Neural crest cell (in vitro differentiated cells): ENCODE measurements around the gene WNT7A. TPM values are rescaled to one million over a fixed set of nuclear protein-coding genes. Genes with fewer than 3 reads are reported as not detected.

Source experiments
- DNase-seq: peaks from one replicate; pipeline ENCODE4 v3.0.0; 2021; ENCODE audit warnings: low read depth, mixed read lengths, low spot score
- H3K27ac Mint-ChIP-seq: one replicate; pipeline ENCODE4 v1.8.0; 2021; ENCODE audit warnings: mild to moderate bottlenecking, mixed read lengths; ENCODE audit not compliant: unreplicated experiment
- H3K27me3 Mint-ChIP-seq: 2 replicates; pipeline ENCODE4 v1.8.0; 2021; ENCODE audit warnings: low read depth, mild to moderate bottlenecking, mixed read lengths
- H3K36me3 Mint-ChIP-seq: 2 replicates; pipeline ENCODE4 v1.8.0; 2021; ENCODE audit warnings: low read depth, mild to moderate bottlenecking, mixed read lengths
- H3K4me1 Mint-ChIP-seq: 2 replicates; pipeline ENCODE4 v1.8.0; 2021; ENCODE audit warnings: mixed read lengths
- H3K4me3 Mint-ChIP-seq: one replicate; pipeline ENCODE4 v1.8.0; 2021; ENCODE audit warnings: mild to moderate bottlenecking, mixed read lengths
- H3K9me3 Mint-ChIP-seq: 2 replicates; pipeline ENCODE4 v1.8.0; 2021; ENCODE audit warnings: mixed read lengths
- total RNA-seq: library from RNA; stranded (reverse); gene quantifications from 2 replicates; pipeline ENCODE4 v1.2.1, GENCODE V29; 2021
- TF ChIP-seq, protein P1 (sequence below): fragments of 200-600 bp; sonication (generic); conservative IDR thresholded peaks from 2 replicates; pipeline ENCODE4 v1.5.0; 2021; ENCODE audit warnings: antibody characterized with exemption, mild to moderate bottlenecking

Gene WNT7A
- total RNA-seq, 1 donor from 2014 or later: 9.8 TPM

DNA sequence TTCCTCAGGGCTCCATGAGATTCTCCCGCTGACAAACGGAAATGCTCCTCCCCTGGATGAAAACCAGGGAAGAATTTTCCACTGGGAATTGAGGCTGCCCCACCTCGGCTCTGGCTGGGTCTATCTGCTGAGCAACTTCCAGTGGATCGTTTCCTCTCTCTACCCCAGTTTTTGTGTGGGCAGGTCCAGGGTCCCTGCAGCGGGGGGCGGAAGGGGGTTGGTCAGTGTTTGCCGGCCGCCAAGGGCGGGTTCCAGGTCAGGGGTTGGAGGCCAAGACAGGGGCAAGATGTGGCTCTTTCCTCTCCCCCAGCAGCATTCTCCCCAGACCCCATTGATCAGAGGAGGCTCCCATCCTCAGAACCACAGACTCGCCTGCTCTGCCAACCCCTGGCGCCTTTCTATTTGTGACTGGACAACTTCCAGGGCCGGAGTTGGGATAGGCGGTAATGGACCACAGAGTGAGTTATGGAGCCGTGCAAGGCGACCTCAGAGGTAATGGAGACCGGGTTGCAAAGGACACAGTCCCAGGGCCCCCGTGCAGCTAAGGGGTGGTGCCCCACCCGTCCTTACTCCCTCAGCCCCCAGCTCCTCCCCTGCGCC is 92.2 kb downstream of the WNT7A start:
- H3K4me1 Mint-ChIP-seq: peaks cover 83% of the 10 kb centered on the region
- H3K9me3 Mint-ChIP-seq: no peaks in the 10 kb centered on the region
- no peak for DNase-seq
- no peaks in the 10 kb centered on the region for H3K36me3 Mint-ChIP-seq
- TF ChIP-seq, protein P1, sequence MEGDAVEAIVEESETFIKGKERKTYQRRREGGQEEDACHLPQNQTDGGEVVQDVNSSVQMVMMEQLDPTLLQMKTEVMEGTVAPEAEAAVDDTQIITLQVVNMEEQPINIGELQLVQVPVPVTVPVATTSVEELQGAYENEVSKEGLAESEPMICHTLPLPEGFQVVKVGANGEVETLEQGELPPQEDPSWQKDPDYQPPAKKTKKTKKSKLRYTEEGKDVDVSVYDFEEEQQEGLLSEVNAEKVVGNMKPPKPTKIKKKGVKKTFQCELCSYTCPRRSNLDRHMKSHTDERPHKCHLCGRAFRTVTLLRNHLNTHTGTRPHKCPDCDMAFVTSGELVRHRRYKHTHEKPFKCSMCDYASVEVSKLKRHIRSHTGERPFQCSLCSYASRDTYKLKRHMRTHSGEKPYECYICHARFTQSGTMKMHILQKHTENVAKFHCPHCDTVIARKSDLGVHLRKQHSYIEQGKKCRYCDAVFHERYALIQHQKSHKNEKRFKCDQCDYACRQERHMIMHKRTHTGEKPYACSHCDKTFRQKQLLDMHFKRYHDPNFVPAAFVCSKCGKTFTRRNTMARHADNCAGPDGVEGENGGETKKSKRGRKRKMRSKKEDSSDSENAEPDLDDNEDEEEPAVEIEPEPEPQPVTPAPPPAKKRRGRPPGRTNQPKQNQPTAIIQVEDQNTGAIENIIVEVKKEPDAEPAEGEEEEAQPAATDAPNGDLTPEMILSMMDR: no peak
- peak overlapping the region; percentile 16 for H3K27ac Mint-ChIP-seq
- H3K27me3 Mint-ChIP-seq: no peaks in the 10 kb centered on the region
- no peak overlapping the region for H3K4me3 Mint-ChIP-seq

DNA sequence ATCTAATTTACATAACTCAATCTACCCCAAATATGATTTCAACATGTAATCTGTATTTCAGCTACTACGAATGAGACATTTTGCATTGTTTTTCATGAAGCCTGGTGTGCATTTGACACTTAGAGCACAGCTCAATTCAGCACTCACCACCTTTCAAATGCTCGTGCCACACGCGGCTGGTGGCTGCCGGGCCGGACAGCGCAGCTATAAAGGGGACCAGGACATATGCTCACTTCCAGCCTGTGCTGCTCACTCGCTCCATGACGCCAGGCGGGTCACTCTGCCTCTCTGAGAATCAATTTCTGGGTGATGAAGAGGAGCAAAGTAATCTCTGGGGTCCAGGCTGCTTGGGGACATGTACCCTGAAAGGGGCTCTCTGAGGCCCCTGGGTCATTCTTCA is 93.1 kb downstream of the WNT7A start:
- no peak for DNase-seq
- Mint-ChIP-seq H3K4me3 (no peak overlapping the region), H3K36me3 (no peaks in the 10 kb centered on the region), H3K27me3 (no peaks in the 10 kb centered on the region), H3K4me1 (peaks cover 88% of the 10 kb centered on the region), H3K27ac (peak overlapping the region; percentile 96), H3K9me3 (no peaks in the 10 kb centered on the region)
- TF ChIP-seq, protein P1: no peak

DNA sequence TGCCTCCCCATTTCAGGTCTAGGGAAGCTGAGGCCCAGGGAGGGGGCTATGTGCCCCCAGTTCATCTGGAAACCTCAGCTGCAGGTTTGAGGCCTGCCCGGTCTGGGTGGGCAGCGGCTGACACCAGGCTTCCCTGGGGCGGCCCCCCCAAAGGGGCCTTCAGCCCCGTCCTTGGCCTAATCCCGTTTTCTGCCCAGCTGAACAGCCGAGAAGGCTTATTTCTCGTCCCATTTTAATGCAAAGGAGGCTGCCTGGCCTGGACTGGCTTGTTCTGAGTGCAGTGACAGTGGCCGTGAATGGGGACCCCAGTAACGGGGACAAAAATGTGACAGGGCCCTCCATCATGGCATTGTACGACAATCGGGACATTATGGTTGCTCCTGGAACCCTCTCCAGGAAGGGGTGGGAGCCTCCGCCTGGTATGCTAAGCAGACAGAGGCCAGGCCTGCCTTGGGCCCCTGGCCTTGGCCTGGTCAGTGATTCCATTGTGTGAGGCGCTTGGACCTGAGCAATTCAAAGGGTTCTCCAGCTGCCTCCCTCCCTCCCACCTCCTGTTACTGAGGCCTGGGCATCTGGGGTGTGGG is 93.9 kb downstream of the WNT7A start:
- DNase-seq: peak; percentile 44
- peak overlapping the region; percentile 96 for H3K27ac Mint-ChIP-seq
- H3K9me3 Mint-ChIP-seq: no peaks in the 10 kb centered on the region
- H3K4me1 Mint-ChIP-seq: peaks cover 88% of the 10 kb centered on the region
- H3K4me3 Mint-ChIP-seq: peak overlapping the region; percentile 58
- no peaks in the 10 kb centered on the region for H3K36me3 Mint-ChIP-seq
- no peaks in the 10 kb centered on the region for H3K27me3 Mint-ChIP-seq
- TF ChIP-seq, protein P1: no peak

DNA sequence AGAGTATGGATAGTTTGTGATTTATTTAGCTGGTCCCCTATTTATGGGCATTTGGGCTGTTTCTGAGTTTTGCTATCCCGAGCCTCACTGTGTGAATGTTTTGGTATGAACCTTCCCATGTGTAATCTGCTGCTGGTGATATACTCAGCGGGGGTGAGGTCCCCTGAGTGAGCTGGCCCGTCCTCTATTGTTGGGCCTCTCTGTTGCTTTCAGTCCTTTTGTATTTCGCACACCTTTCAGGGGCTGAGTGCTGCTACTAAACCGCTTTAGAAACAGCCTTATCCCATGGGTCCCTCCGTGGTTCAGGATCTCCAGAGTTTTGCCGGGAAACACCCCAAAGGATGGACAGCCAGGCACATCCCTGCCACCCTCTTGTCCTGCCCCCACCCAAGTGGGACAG is 94.5 kb downstream of the WNT7A start:
- Mint-ChIP-seq H3K4me1 (peaks cover 87% of the 10 kb centered on the region), H3K4me3 (peak overlapping the region; percentile 32), H3K36me3 (no peaks in the 10 kb centered on the region), H3K9me3 (no peaks in the 10 kb centered on the region), H3K27me3 (no peaks in the 10 kb centered on the region), H3K27ac (peak overlapping the region; percentile 92)
- DNase-seq: no peak
- TF ChIP-seq, protein P1: no peak

DNA sequence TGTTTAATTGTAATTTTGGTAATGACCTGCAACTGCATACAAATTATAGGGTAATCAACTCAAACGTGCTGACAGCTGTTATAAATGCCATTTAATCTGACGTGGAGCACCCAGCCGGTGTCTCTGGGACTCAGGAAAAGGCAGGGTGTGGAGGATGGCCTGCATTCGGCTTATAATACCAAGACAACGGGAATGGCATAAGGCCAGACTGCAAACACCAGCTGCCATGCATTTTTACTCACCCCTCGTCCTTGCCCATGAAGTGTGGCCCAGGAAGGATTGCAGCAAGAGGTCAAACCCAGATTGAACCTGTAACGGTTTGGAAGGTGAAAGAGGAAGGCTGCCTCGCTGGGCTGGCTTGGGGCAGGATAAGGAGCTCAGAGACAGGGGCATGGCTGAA is 96.4 kb downstream of the WNT7A start:
- H3K36me3 Mint-ChIP-seq: no peaks in the 10 kb centered on the region
- TF ChIP-seq, protein P1: no peak
- H3K4me3 Mint-ChIP-seq: no peak overlapping the region
- no peak overlapping the region for H3K27ac Mint-ChIP-seq
- H3K4me1 Mint-ChIP-seq: peaks cover 79% of the 10 kb centered on the region
- H3K27me3 Mint-ChIP-seq: no peaks in the 10 kb centered on the region
- no peak for DNase-seq
- H3K9me3 Mint-ChIP-seq: no peaks in the 10 kb centered on the region
